HG03066 (cell line): ENCODE data around the gene ELFN2.

ENCODE experiments used
- ATAC-seq: cut with Tn5 transposase; IDR thresholded peaks from one replicate; pipeline ENCODE4 v1.9.1; 2021; ENCODE audit warnings: low read depth; ENCODE audit not compliant: unreplicated experiment

The ELFN2 gene

DNA sequence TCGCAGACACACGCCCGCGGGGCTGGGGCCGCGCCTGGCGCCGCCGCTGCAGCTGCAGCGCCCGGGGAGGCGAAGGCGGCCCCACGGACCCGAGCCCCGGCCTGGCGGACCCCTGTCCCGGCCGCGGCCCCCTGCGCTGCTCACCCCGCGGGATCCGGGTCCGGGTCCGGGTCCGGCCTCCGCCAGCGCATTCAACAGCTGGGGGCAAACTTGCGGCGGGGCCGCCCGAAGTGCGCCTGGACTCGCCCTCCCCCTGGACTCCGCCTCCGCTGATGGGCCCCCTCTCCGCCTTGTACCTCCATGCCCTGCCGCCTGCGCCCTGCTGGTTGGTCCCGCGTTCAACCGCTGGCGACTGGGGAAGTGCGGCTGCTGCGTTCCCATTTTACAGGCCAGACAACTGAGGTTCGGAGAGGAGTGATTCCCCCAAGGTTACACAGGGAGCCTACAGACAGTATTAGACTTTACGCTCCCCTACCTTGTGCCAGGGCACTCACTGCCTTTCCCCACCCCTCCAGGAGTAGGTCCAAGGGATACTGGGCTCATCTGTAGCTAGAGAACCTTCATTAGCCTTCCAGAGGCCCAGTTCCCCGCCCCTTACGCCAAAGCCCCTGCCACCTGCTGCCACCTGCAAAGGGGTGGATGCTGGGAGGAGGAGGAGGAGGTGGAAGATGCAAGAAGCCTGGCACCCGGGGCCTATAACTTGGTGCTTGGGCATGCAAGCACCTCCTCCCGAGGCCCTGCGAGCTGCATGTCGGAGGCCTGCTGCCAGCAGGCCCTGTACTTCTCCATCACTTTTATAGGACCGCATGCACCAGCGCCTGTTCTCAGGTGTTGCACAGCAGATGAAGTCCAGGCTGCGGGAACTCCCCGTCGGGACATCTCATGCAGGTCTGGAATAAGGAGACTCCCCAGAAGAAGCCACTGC lies 694 bp upstream of the ELFN2 start:
- no peak for ATAC-seq

DNA sequence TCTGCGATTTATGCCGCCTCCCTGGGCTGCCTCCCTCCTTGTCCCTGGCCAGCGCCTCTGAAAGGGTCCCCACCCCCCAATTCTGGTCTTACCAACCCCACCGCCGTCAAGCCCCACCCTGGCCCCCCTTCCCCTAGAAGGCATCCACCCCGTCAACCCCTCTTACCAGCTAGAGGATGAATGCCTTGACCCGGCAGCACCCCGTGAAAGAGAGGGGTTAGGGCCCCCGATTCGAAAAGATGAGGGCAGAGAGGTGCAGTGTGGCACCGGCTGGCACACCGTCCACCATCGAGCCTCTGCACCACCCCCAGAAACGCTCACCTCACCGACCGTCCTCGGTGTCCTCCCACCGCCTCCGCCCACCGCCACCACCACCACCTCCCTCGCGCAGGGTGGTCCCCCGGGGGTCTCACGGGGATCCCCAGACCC lies 559 bp downstream of the ELFN2 start:
- no peak for ATAC-seq

DNA sequence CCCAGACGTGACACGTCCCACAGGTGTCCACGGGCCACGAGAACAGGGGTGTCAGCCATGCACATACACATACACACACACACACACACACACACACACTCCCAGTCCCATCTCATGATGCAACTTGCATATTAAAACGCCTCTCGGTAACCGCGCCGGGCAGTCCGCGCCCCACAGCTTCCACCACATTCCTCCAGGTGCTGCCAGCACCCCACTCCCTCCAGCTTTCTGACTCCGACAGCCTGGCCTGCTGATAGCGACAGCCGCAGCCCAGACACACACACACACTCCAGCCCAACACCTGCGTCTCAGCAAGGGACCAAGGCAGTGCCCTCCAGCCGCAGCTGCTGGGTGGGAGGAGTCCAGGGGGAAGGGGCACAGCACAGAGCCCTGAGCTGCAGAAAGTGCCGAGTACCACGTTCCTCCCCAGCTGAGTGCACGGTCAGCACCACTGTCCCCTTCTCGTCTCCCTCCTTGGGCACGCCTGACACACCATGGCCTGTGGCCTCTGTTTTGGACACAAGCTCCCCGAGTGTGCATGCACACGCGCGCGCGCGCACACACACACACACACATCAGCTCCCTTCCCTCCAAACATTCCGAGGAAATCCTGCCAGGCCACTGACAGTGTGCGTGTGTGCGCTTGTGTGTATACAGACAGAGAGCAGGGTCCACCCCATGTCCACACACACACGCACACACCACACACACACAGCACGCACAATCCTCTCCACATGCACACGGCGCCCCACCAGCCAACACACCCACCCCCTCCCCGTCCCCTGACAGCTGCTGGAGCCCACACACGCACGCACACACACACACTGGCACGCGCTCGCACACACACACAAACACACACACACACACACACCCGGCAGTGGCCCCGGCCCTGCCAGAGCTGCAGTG lies 1.2 kb downstream of the ELFN2 start:
- no peak for ATAC-seq

DNA sequence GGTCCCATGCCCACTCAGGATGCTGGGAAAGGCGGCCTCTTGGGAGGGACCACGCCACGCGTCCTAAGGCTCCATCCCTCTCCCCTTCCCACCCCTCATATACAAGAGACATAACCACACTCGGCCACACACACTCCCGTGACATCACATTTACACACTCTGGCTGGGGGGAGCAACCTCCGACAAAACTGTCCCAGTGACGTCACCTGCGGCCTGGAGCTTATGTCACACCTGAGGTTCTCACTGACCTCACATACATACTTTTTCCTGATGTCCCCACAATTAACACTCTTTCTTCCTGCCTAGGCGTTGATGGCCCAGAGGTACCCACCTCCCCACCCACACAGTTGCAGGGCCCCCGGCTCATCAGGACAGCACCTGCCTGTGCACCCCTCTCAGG lies 1.9 kb downstream of the ELFN2 start:
- no peak for ATAC-seq

DNA sequence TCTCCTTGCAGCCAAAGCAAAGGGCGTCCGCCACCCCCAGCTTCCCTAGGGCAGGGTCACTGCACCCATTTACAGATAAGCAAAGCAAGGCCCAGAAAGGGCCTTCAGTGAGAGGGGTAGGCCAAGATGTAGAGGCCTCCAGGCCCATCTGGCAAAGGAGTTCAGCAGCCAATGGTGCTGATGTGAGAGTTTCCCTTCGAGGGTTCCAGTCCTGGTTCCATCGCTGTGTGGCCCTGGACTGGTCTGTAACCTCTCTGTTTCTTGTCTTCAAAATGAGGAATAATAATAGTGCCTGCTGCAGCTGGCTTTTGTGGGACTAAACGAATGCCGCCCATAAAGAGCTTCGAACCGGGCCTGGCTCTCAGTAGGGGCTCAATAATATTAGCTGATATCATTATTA lies 4.0 kb downstream of the ELFN2 start:
- no peak for ATAC-seq

DNA sequence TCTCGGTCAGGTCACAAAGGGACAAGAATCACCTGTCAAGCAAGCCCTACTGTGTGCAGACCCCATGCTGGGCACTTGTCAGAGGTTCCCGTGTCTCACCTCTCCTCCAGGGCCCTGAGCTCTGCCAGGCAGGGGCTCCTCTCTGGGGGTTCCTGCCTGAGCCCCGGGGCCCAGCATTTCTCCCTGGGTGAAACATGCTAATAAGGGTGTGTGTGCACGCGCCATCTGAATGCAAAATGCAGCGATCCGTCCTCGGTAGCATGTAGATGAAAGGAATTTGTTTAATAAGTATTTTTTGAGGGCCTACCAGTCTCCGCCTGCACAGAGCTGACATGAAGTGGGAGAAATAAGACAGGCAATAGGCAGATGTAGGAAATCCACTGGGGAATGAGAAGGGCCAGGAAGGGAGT lies 5.8 kb downstream of the ELFN2 start:
- ATAC-seq = no peak

DNA sequence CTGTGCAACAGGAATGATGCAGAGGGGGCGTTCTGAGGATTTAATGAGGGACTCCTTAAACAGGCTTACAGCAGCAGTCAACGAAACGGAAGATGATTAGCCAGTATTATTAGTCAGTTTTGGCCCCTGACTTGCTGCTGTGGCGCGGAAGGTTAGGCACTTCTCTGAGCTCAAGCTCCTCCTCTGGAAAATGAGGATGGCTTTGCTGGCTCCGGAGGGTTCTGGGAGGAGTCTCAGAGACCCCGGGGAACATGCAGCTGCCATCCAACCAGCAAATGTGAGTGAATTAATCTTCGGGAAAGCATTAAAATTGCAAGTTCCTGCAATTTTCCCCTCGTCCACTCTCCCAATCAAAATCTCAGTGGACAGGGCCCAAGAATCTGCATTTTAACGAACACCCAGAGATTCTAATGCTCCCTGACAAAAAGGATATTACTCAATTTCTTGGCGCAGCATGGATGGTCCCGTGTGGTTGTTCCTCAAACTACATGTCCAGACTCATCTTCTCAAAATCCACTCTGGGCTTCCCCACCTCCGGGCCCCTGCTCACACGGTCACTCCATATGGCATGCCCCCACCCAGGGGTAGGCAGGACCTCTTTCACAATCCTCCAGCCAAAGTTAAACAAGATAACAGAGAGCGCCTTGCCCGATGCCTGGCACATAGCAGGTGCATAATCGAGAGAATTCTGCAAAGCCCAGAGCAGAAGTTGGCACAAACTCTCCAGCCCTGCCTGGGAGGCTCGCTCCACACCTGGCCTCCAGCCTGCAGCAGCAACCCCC lies 6.4 kb downstream of the ELFN2 start:
- ATAC-seq = no peak

DNA sequence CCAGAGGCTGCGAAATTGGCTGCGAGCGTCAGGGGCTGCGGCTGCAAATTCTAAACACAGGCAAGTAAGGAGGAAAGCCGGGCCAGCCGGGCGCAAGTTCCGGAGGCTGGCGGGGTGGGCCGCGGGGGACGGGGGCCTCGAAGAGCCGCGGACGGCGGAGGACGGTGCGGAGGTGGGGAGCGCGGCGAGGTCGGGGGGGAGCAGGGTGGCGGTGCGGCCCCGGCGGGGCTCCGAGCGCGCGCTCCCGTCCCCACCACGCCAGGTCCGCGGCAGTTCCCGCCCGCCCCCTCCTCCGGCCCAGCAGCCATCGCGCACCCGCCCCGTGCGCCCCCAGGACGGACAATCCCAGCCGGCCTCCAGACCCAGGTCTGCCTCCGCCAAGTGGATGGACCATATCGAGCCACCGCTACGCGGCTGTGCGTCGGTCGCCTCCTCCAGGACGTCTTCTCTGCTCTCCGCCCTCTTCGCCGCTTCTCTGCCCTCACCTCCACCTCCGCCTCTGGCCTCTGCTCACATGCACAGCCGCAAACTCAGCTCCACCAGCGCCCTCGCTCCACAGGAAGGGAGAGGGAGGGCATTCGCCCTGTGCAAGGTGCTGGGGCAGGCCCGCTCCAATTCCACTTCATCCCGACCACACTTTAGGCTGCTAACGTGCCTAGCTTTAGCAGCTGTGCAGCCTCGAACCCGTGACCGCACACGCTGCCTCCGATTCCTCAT lies 7.2 kb downstream of the ELFN2 start:
- no peak for ATAC-seq

DNA sequence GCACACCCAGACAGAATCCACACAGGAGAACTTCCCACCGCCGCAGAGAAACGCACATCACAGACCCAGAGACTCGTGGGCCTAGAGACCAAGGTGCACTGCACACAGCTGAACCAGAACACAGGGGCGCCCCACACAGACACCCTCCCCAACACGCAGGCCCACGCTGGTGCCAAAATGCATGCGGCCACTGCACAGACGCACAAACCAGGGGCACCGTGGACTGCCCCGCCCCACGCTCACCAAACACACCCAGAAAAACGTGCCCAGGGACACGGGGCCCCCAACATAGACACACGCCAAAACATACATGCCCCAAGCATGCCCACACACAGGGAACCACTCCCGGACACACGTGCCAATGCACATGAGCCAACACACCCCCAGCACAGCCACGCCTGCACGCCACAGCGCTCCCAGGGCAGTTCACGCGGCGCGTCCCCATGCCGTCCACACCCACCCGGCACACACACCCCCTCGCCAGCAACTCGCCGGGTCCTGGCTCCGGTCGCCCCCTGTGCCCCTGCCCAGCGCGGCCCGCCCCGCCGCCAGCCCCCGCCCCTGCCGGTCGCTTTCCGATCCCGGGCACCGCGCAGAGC lies 7.8 kb downstream of the ELFN2 start:
- no peak for ATAC-seq

- no peak for ATAC-seq
Observed at GRCh38 chr22:37418627-37419369, 8.5 kb downstream of the ELFN2 start.

GRCh38 chr22:37417677-37418348 lies 9.5 kb downstream of the ELFN2 start:
- ATAC-seq = no peak

DNA sequence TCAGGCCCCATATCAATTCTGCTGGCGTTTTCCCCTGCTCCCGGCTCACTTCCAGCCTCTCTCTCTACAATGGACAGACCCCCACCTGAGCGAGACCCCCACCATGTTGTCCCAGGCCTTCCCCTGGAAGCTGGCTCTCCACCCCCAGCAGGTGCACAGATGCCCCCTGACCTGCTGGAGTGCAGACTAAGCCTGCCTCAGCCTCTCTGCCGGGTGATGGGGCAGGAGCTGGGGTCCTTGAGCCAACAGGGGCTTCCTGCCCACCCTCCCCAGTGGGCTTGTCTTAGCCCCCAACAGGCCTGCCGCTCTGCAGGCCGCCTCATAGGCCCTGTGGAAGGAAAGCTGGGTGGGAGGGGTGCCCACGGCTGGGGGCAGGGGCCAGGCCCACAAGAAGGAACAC lies 10.0 kb downstream of the ELFN2 start:
- ATAC-seq = no peak

DNA sequence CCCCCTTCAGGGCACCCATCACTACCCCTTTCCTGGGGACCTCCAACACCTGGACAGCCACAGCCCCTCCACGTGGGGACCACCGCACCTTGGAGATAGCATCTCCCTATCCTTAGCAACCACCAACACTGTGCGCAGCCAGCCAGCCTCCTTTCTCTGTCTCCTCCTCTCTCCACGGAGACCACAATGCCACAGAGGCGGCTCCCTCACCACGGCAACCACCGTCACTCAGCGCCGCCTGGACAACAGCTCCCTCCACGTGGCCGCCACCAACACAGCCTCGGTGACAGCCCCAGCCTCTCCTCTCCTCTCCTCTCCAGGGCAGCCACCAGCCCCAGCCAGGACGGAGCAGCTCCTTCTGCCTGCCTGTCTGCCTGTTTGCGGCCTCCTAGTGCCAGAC lies 10.5 kb downstream of the ELFN2 start:
- no peak for ATAC-seq

DNA sequence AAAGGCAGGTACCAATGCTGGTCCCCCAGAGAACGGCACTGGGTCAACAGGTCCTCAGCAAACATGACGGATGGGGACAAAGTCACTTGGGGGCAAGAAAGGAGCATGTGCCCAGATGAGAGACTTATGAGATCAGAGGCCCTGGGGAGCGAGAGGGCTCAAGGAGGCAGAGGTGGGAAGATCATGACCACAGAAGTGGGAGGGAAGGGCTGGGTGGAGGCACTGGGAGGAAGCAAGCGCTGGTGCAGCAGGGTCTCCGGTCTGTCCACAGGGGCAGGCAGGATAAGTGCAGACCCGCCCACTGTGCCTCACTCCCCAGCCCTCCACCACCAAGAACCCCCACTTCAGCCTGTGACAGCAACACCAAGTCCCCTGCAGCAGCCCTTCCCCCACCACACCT lies 10.9 kb downstream of the ELFN2 start:
- ATAC-seq = no peak

DNA sequence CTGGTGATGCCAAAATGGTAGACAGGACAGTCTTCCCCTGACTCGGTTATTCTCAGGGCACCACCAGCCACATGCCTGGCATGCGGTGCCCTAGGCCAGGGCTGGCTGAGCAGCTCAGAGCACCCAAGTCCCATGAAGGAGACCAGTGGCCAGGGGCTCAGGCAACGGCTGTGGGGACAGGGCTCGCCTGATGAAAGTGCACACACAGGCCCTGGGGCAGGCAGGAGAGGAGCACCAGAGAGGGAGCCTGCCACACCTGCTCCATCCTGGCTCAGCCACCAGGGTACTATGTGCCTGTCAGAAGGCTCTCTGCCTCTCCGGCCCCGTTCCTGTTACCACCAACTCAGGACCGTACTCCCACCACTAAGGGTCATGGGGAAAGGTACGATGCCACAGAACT lies 12.1 kb downstream of the ELFN2 start:
- ATAC-seq = no peak

DNA sequence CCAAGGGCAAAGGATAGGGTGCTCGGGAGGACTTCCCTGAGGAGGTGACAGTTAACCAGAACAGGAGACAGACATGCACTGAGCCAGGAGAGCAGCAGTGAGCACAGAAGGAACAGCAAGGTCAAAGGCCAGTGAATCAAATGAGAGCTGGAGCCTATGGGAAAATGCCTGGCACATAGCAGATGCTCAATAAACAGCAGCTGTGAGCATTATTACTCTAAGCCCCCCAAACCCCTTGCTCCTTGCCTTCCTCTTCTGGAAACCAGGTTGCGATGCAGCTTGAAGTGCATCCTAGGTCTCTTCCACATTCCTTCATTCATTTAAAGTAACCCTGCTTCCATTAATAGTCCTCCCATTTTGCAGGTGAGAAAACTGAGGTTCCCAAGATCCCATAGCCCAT lies 13.0 kb downstream of the ELFN2 start:
- no peak for ATAC-seq

DNA sequence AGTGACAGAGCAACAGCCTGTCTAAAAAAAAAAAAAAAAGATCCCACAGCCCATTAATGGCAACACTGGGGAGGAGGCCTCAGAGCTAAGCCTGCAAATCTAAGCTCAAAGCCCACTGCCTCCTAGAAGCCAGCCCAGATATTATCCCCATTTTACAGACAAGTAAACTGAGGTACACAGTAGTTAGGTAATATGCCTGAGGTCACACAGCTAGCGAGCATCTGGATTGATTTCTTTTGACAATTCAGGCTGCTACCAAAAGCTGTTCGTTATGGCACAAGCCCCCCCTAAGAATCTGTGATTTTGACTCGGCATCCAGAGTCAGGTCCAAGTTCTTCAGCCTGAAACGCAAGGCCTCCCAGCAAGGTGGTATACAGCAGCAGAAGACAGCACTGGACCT lies 13.7 kb downstream of the ELFN2 start:
- ATAC-seq = no peak

GRCh38 chr22:37412495-37413250 lies 14.6 kb downstream of the ELFN2 start:
- no peak for ATAC-seq
